Activated CD8-positive, alpha-beta T cell treated with anti-CD3 and anti-CD28 coated beads, Interleukin-2, amount 10 ng/mL, durations not matched to agents 7 days and 5 days (primary cell): ENCODE measurements around the gene MECP2. TPM values are rescaled to one million over a fixed set of nuclear protein-coding genes. Genes with fewer than 3 reads are reported as not detected.
"Not testable (repeated sequence)": the region's sequence is repeated elsewhere in the genome, so short reads cannot be mapped to it uniquely, and the experiment has no call there.

Source experiments
- ATAC-seq: fragments of 150-1000 bp; cut with Tn5 transposase; one replicate; pipeline ENCODE4 v1.10.0; 2021; ENCODE audit warnings: moderate library complexity
- CTCF ChIA-PET: fragments of 350-600 bp; sonication (Branson Sonifier 250); formaldehyde crosslinking; loops from one replicate; lab custom pipeline; 2021; ENCODE audit warnings: antibody characterized with exemption; lab: Charles Lee
- POLR2A ChIA-PET: fragments of 350-600 bp; sonication (Branson Sonifier 250); formaldehyde crosslinking; loops from one replicate; lab custom pipeline; 2021; ENCODE audit warnings: antibody characterized with exemption; lab: Charles Lee
- DNase-seq: peaks from one replicate; pipeline ENCODE4 v3.0.0-alpha.2; 2020
- H3K27ac Mint-ChIP-seq: one replicate; pipeline ENCODE4 v1.8.0; 2021; ENCODE audit warnings: mild to moderate bottlenecking, mixed read lengths
- H3K27me3 Mint-ChIP-seq: one replicate; pipeline ENCODE4 v1.8.0; 2021; ENCODE audit warnings: low read depth, mixed read lengths
- H3K36me3 Mint-ChIP-seq: one replicate; pipeline ENCODE4 v1.8.0; 2021; ENCODE audit warnings: low read depth, mixed read lengths
- H3K4me1 Mint-ChIP-seq: one replicate; pipeline ENCODE4 v1.8.0; 2021; ENCODE audit warnings: low read depth, mixed read lengths
- H3K4me3 Mint-ChIP-seq: one replicate; pipeline ENCODE4 v1.8.0; 2021; ENCODE audit warnings: mild to moderate bottlenecking, mixed read lengths
- H3K9me3 Mint-ChIP-seq: one replicate; pipeline ENCODE4 v1.8.0; 2022; ENCODE audit warnings: mixed read lengths; ENCODE audit not compliant: insufficient read depth
- total RNA-seq, 2 experiments: library from RNA; stranded (reverse); gene quantifications; one replicate each; pipeline ENCODE4 v1.2.3, GENCODE V29; 2021

The MECP2 gene
- total RNA-seq, 2 experiments from 2014 or later = 65.4 to 65.5 TPM

DNA sequence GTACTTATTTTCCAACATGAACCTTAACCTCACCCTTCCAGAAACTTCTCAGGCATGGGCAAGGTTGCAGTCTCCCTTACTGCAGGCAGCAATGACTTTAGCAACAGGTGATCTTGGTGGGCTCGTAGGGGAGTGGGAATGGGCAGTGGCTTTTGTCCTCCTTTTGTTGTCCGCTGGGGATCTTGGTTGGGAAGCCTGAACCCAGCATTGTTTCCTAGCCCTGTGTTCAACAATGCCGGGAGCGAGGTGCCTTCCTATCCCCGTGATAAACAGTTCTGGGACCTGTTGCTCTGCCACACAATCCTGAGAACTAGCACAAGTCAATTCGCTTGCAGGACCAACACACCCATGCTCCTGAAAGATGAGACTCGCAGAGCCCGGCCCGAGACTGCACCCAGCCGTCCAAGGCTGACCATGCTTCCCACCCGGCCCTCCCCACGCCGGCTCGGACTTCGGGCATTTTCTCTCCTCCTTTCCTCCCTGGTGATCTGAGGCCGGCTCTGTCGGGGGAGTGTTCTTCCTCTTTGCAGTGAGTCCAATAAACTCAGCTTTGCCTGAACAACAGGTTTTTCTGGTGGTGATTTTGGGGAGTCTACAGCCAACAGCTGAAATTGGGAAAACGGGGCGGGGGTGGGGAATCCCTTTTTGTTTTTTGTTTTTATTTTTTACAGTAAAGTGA, 98.0 kb downstream of the MECP2 start:
- ChIA-PET CTCF (no interaction called here), POLR2A (no interaction called here)
- Mint-ChIP-seq H3K27ac (no peak overlapping the region), H3K36me3 (peaks cover 3% of the 10 kb centered on the region), H3K4me3 (no peak overlapping the region), H3K27me3 (no peaks in the 10 kb centered on the region), H3K9me3 (no peaks in the 10 kb centered on the region), H3K4me1 (peaks cover 15% of the 10 kb centered on the region)
- ATAC-seq = no peak
- no peak for DNase-seq

GRCh38 chrX:153995504-153995903, 102.0 kb downstream of the MECP2 start:
- no peaks in the 10 kb centered on the region for H3K36me3 Mint-ChIP-seq
- CTCF ChIA-PET = interaction anchor here (1.6 kb wide), 1 partner anchor 18 kb away, joined by 4 read pairs; no protein-coding TSS in a partner anchor
- POLR2A ChIA-PET = interaction anchor here (1.0 kb wide), 1 partner anchor 17 kb away, joined by 3 read pairs; no protein-coding TSS in a partner anchor
- H3K4me1 Mint-ChIP-seq = peaks cover 2% of the 10 kb centered on the region
- no peak for ATAC-seq
- H3K9me3 Mint-ChIP-seq = no peaks in the 10 kb centered on the region
- DNase-seq = no peak
- no peaks in the 10 kb centered on the region for H3K27me3 Mint-ChIP-seq
- H3K27ac Mint-ChIP-seq = no peak overlapping the region
- no peak overlapping the region for H3K4me3 Mint-ChIP-seq

- H3K36me3 Mint-ChIP-seq, DNase-seq, H3K27ac Mint-ChIP-seq, CTCF ChIA-PET, H3K9me3 Mint-ChIP-seq, H3K27me3 Mint-ChIP-seq, H3K4me3 Mint-ChIP-seq, POLR2A ChIA-PET, ATAC-seq: not testable (repeated sequence)
- peaks cover 12% of the 10 kb centered on the region for H3K4me1 Mint-ChIP-seq
Observed at GRCh38 chrX:153994398-153994797, 103.1 kb downstream of the MECP2 start.

DNA sequence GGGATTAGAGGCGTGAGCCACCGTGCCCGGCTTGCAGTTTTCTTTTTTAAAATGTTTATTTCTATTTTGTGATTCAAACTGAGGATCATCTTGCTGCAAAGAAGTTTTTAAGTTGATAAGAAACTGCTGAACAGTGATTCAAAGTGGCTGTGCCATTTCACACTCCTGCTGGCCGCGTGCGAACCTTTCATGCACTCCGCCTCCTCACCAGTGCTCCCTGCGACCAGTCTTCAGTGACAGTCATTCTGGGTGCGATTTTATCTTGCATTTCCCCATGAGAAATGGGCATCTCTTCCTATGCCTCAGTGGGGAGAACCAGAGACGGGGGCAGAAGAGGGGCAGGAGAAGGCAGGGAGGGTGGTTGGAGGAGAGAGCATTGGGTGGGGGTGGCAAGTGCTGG, 103.5 kb downstream of the MECP2 start:
- Mint-ChIP-seq H3K27me3 (no peaks in the 10 kb centered on the region), H3K9me3 (no peaks in the 10 kb centered on the region), H3K36me3 (no peaks in the 10 kb centered on the region), H3K4me1 (peaks cover 15% of the 10 kb centered on the region), H3K27ac (no peak overlapping the region), H3K4me3 (no peak overlapping the region)
- ChIA-PET CTCF (no interaction called here), POLR2A (no interaction called here)
- DNase-seq = no peak
- ATAC-seq = no peak

DNA sequence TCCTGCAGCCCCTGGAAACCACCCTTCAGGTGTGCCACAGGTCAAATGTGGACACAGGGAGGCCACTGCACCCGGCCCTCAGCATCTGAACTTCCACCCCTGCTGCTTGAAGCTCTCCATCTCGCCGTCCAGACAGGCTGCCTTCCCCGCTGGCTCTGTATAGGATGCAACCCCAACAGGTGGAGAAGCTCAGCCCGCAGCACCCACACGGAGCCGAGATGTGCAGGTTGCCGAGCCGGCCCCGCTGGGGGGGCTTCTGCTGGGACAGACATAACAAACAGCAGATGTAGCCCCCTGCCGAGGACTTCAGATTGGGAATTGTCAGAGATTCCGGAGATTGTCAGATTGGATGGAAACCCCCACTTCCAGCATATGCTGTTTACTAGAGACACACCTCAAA, 104.4 kb downstream of the MECP2 start:
- H3K4me1 Mint-ChIP-seq = peaks cover 17% of the 10 kb centered on the region
- DNase-seq (no peak), ATAC-seq (no peak)
- H3K36me3 Mint-ChIP-seq = no peaks in the 10 kb centered on the region
- POLR2A ChIA-PET = interaction anchor here (1.0 kb wide), 1 partner anchor 17 kb away, joined by 3 read pairs; no protein-coding TSS in a partner anchor
- no peak overlapping the region for H3K4me3 Mint-ChIP-seq
- H3K9me3 Mint-ChIP-seq = no peaks in the 10 kb centered on the region
- H3K27me3 Mint-ChIP-seq = no peaks in the 10 kb centered on the region
- H3K27ac Mint-ChIP-seq = no peak overlapping the region
- CTCF ChIA-PET = no interaction called here

GRCh38 chrX:153992180-153992579, 105.3 kb downstream of the MECP2 start:
- Mint-ChIP-seq H3K9me3 (no peaks in the 10 kb centered on the region), H3K4me1 (peaks cover 20% of the 10 kb centered on the region), H3K27ac (no peak overlapping the region), H3K27me3 (no peaks in the 10 kb centered on the region), H3K4me3 (no peak overlapping the region), H3K36me3 (no peaks in the 10 kb centered on the region)
- ATAC-seq (no peak), DNase-seq (no peak)
- CTCF ChIA-PET = no interaction called here
- POLR2A ChIA-PET = no interaction called here

DNA sequence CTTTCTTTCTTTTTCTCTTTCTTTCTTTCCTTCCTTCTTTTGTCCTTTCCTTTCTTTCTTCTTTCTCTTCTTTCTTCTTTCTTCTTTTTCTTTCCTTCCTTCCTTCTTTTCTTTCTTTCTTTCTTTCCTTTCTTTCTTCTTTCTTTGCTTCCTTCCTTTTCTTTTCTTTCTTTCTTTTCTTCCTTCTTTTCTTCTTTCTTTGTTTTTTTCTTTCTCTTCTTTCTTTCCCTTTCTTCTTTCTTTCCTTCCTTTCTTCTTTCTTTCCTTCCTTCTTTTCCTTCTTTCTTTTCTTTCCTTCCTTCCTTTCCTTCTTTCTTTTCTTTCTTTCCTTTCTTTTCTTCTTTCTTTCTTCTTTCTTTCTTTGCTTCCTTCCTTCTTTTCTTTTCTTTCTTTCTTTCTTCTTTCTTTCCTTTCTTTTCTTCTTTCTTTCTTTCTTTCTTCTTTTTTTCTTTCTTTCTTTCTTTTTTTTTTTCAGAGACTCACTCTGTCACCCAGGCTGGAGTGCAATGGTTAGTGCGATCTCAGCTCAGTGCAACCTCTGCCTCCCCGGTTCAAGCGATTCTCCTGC, 106.4 kb downstream of the MECP2 start:
- Mint-ChIP-seq H3K27me3 (no peaks in the 10 kb centered on the region), H3K36me3 (no peaks in the 10 kb centered on the region), H3K9me3 (no peaks in the 10 kb centered on the region), H3K4me1 (peaks cover 24% of the 10 kb centered on the region), H3K4me3 (no peak overlapping the region), H3K27ac (no peak overlapping the region)
- POLR2A ChIA-PET = no interaction called here
- CTCF ChIA-PET = interaction anchor here (1.6 kb wide), 1 partner anchor 22 kb away, joined by 4 read pairs; no protein-coding TSS in a partner anchor
- ATAC-seq (no peak), DNase-seq (no peak)

- ChIA-PET CTCF (interaction anchor here (1.2 to 1.6 kb wide), 2 partner anchors 9 to 23 kb away, joined by 4 to 5 read pairs; no protein-coding TSS in a partner anchor), POLR2A (interaction anchor here (1.5 to 1.6 kb wide), 2 partner anchors 17 to 22 kb away, joined by 3 read pairs; no protein-coding TSS in a partner anchor)
- Mint-ChIP-seq H3K4me1 (peaks cover 28% of the 10 kb centered on the region), H3K9me3 (no peaks in the 10 kb centered on the region), H3K36me3 (no peaks in the 10 kb centered on the region), H3K27me3 (no peaks in the 10 kb centered on the region), H3K4me3 (no peak overlapping the region), H3K27ac (peak overlapping the region; percentile 77)
- ATAC-seq (peak; percentile 33), DNase-seq (peak; percentile 60)
Observed at GRCh38 chrX:153989973-153990655, 107.4 kb downstream of the MECP2 start.

DNA sequence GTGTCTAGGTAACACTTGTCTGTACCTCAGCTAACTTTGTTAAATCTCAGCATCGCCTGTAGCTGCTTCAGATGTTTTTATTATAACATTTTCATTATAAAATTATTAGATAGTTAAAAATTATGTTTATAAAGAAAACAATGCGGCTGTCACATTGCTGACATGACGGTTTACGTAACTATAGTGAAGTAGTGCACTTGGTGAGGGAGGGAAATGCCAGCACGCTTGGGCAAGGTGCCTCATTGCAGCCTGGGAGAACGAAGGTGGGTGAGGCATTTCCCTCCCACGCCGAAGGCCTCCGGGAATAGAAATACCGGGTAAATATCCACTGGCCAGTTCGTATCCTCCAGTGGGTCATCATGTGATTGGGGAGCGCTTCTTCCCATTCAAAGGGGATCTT, 109.0 kb downstream of the MECP2 start:
- DNase-seq = no peak
- H3K36me3 Mint-ChIP-seq = peaks cover 3% of the 10 kb centered on the region
- ChIA-PET CTCF (no interaction called here), POLR2A (no interaction called here)
- no peak overlapping the region for H3K27ac Mint-ChIP-seq
- no peak overlapping the region for H3K4me3 Mint-ChIP-seq
- no peaks in the 10 kb centered on the region for H3K9me3 Mint-ChIP-seq
- H3K4me1 Mint-ChIP-seq = peaks cover 44% of the 10 kb centered on the region
- ATAC-seq = no peak
- no peaks in the 10 kb centered on the region for H3K27me3 Mint-ChIP-seq

DNA sequence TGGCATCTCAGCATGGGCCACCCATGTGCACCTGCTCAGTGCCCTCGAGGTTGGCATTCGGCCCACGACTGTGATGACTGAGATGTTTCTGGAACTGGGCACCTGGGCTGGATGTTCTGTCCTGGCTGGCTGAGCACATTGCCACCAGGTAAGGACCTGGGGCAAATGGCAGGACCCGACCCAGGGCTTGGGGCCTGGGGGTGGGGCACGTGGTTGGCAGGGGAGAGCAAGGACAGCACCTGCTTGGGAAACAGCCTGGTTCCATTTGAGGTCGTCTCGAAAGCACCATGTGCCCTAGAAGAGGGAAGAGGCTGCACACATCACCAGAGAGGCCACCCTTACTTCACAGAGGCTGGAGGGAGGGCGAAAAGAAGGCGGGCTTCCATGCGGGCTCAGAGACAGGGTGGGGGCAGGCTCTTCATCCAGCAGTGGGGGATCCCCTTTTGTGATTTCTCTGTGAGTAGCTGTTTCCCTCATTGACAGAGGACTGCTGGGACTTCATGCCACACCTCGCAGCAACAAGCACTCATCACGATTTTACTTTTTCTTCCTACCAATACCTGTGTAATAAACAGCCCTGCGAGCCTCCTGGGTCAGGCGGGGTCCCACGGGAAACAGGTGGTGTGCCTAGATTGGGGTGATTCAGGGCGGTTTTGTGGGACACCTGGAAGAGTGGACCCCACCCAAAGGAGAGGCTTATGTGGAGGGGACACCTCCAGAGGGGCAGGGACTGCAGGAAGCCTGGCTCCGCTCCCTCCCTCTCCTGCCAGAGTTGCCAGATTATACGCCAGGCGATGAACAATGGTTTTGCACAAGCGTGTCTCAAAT, 113.0 kb downstream of the MECP2 start:
- peak overlapping the region; percentile 92 for H3K27ac Mint-ChIP-seq
- POLR2A ChIA-PET = interaction anchor here (0.8 to 7.6 kb wide), 4 partner anchors 14 to 35 kb away, joined by 3 to 117 read pairs (median 10); partner anchors contain the start of genes HCFC1, IRAK1 and TMEM187
- H3K4me1 Mint-ChIP-seq = peaks cover 67% of the 10 kb centered on the region
- no peaks in the 10 kb centered on the region for H3K27me3 Mint-ChIP-seq
- ATAC-seq (peak; percentile 34), DNase-seq (peak; percentile 63)
- CTCF ChIA-PET = interaction anchor here (1.7 kb wide), 1 partner anchor 14 kb away, joined by 5 read pairs; the partner anchor contains the start of gene HCFC1
- peaks cover 6% of the 10 kb centered on the region for H3K36me3 Mint-ChIP-seq
- no peaks in the 10 kb centered on the region for H3K9me3 Mint-ChIP-seq
- H3K4me3 Mint-ChIP-seq = peak overlapping the region; percentile 77

- Mint-ChIP-seq H3K27ac (peak overlapping the region; percentile 92), H3K4me3 (peak overlapping the region; percentile 18), H3K36me3 (peaks cover 6% of the 10 kb centered on the region), H3K27me3 (no peaks in the 10 kb centered on the region), H3K4me1 (peaks cover 63% of the 10 kb centered on the region), H3K9me3 (no peaks in the 10 kb centered on the region)
- POLR2A ChIA-PET = interaction anchor here (2.3 to 7.6 kb wide), 2 partner anchors 13 to 18 kb away, joined by 10 to 117 read pairs; partner anchors contain the start of genes HCFC1 and TMEM187
- peak; percentile 26 for DNase-seq
- CTCF ChIA-PET = no interaction called here
- no peak for ATAC-seq
Observed at GRCh38 chrX:153983321-153983801, 114.2 kb downstream of the MECP2 start.
